ENCODE results near the gene KASH5.
"Not testable (repeated sequence)": the region's sequence is repeated elsewhere in the genome, so short reads cannot be mapped to it uniquely, and the experiment has no call there.

Gene KASH5

GRCh38 chr19:49435670-49436069 lies 47.6 kb downstream of the KASH5 start:
- no peak for DNase-seq (ENCODE audit: low read depth in 2 of 3, low spot score in 2 of 3)

GRCh38 chr19:49436381-49437017 lies 48.5 kb downstream of the KASH5 start:
- no peak for DNase-seq (ENCODE audit: low read depth in 2 of 3, low spot score in 2 of 3)

DNA sequence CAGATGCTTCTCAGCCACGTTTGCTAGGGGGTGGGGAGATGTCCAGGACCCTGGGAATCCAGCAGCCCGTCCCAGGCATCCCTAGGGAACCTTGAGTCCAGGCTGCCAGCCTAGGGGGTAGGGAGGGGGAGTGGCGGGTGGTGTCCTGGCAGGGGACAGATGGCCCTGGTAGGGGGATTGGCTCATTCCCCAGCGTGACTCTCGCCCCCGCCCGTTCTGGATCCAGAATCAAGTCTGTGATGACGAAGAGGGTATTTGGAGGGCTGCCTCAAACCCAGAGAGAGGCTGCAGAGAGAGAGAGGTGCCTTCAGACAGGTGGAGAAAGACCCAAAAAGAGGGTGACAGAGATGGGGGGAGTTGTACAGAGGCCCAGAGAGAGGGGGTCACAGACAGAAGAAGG lies 49.2 kb downstream of the KASH5 start:
- no peak for DNase-seq (ENCODE audit: low read depth in 2 of 3, low spot score in 2 of 3)

- DNase-seq (ENCODE audit: low read depth in 2 of 3, low spot score in 2 of 3), result no peak
Measured at GRCh38 chr19:49438261-49438660, 50.2 kb downstream of the KASH5 start.

GRCh38 chr19:49439836-49440235 lies 51.8 kb downstream of the KASH5 start:
- no peak for DNase-seq (ENCODE audit: low read depth in 2 of 3, low spot score in 2 of 3)

DNA sequence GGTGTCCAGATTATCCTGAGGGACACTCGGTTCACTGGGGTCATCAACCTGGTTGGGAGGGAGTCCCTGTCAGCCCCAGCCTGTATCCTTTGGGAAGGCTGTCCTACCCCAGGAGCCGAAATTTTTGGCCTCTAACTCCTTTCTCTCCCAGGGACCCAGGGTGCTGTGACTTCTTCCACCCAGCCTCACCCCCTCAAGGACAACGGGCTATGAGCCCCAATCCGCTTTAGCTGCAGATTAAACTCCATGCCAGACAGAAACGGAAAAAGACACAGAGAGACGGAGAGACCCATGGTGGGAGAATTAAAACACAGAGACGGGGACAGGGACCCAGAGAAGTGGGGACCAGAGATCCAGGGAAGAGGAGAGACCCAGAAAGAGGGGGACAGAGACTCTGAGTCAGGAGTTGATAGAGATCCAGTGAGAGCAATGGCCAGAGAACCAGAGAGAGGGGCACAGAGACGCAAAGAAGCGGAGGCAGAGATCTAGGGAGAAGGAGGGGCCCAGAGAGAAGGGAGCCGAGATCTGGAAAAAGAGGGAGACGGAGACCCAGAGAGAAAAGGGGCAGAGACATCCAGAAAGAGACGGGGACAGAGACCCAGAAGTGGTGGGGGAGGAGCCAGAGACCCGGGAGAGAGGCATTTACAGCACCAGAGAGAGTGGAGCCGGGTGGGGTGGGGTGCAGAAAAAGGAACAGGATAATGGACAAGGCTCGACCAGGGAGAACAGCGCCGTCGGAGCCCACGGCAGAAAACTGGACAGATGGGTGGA lies 52.6 kb downstream of the KASH5 start:
- no peak for DNase-seq (ENCODE audit: low read depth in 2 of 3, low spot score in 2 of 3)

GRCh38 chr19:49441210-49441959 lies 53.3 kb downstream of the KASH5 start, which contains the start of gene SLC17A7:
Gene SLC17A7, minus strand, starts transcription at chr19:49441527. Its CDS starts 148 bp downstream, at chr19:49441379.
- no peak for DNase-seq (ENCODE audit: low read depth in 2 of 3, low spot score in 2 of 3)

GRCh38 chr19:49441960-49442350 lies 53.9 kb downstream of the KASH5 start:
- no peak for DNase-seq (ENCODE audit: low read depth in 2 of 3, low spot score in 2 of 3)

- no peak for DNase-seq (ENCODE audit: low read depth in 2 of 3, low spot score in 2 of 3)
Measured at GRCh38 chr19:49442354-49442753, 54.3 kb downstream of the KASH5 start.

GRCh38 chr19:49442771-49443365 lies 54.8 kb downstream of the KASH5 start:
- peak in 1 of 3 experiments; percentile 45 for DNase-seq (ENCODE audit: low read depth in 2 of 3, low spot score in 2 of 3)

GRCh38 chr19:49443366-49444099 lies 55.5 kb downstream of the KASH5 start:
- peak; percentile 81 to 90 (median 89) for DNase-seq (ENCODE audit: low read depth in 2 of 3, low spot score in 2 of 3)

GRCh38 chr19:49444100-49444700 lies 56.2 kb downstream of the KASH5 start:
- not testable (repeated sequence) for DNase-seq (ENCODE audit: low read depth in 2 of 3, low spot score in 2 of 3)

DNA sequence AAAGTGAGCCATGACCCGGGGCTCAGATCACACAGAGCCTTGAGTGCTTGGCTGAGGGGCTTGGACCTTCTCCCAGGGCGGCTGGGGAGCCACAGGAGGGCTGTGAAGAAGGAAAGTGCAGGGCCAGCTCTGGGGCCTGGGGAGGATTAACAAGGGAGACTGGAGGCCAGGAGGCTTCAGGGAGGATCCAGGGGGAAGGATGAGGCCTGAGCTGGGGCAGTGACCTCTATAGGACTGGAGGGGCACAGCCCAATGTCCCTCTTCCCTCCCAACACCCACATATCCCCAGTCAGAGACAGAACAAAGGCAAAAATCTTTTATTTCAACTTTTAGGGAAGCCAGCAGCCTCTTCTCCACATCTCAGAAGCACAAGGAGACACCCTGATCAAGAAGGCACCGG lies 57.9 kb downstream of the KASH5 start:
- no peak for DNase-seq (ENCODE audit: low read depth in 2 of 3, low spot score in 2 of 3)

- no peak for DNase-seq (ENCODE audit: low read depth in 2 of 3, low spot score in 2 of 3)
Measured at GRCh38 chr19:49447485-49448431, 59.7 kb downstream of the KASH5 start.

GRCh38 chr19:49448432-49448786 lies 60.4 kb downstream of the KASH5 start:
- DNase-seq (ENCODE audit: low read depth in 2 of 3, low spot score in 2 of 3), result no peak

- no peak for DNase-seq (ENCODE audit: low read depth in 2 of 3, low spot score in 2 of 3)
Measured at GRCh38 chr19:49450405-49450804, 62.4 kb downstream of the KASH5 start.

DNA sequence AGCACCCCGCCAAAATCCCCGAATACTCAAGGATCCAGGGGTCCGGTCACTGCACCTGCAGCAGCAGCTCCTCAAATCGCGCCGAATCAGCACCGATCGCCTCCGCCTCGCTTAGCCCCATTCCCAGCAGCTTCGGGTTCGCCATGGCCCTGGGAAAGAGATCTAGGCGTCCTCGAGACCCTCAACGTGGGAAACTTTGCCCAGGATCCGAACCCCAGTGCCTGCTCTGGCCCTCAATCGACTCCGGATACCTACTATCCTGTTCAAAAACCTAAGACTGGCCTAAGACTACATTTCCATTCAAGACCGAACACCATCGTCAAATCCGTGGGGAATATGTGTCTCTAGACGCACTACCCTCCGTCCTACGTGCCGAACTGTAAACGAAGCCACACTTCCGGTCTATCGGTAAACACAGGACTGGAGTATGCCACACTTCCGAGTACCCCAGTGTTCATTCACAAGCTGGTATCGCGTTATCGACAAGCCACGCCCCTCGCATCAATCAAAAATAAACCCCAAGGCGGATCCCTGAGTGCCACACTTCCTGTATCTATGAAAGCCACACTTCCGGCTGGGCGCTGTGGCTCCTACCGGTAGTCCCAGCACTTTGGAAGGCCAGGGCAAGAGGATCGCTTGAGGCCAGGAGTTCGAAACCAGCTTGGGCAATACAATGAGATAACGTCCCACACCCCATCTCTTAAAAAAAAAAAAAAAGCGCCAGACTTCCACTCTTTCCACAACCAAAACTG lies 63.6 kb downstream of the KASH5 start, which contains the start of gene PIH1D1:
PIH1D1 (minus strand) TSS at position 385 of the 752 bp plus-strand sequence; CDS start at position 145, 240 bp downstream.
- peak; percentile 69 to 87 (median 81) for DNase-seq (ENCODE audit: low read depth in 2 of 3, low spot score in 2 of 3)

DNA sequence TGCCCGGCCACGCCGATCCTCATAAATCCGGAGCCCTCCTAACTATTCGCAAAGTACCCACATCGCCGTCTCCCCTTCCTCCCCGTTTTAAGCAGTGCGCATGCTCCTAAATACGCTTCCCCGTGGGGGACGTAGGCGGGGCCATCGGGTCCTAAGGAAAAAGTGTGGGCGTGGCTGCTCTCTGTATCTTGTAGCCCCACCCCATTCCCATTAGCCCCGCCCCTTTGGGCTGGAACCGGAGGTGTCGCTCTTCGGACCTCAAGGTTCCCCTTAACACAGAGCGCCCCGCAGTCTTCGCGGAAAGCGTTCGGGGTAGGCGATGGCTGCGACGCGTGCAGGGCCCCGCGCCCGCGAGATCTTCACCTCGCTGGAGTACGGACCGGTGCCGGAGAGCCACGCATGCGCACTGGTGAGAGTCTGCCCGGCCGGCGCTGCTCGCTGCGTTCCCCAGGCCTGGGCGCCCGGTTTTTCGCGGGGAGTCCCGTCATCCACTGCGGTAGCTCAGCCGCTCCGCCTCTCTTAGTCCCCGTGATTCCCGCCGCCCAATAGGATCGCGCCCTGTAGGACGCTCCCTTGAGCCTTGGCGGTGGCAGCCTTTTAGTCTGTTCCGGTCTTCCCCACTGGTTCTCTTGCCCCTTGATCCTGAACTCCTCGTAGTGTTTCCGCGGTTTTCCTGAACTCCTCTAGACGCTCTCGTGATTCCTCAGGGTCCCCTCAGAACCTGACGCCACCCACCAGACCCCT lies 65.1 kb downstream of the KASH5 start, which contains the start of gene ALDH16A1:
ALDH16A1 (plus strand) TSS at position 213 of the 744 bp plus-strand sequence; CDS start at position 320, 107 bp downstream.
- peak; percentile 92 to 96 (median 95) for DNase-seq (ENCODE audit: low read depth in 2 of 3, low spot score in 2 of 3)
